Neutrophil (primary cell): Measurements from ENCODE around the gene ST6GALNAC1.

Source experiments
- H3K27ac ChIP-seq: fragments of 200-600 bp; sonication (generic); 2 replicates; pipeline ENCODE4 v1.5.1; 2016; ENCODE audit warnings: mild to moderate bottlenecking, moderate library complexity
- H3K27me3 ChIP-seq: fragments of 200-600 bp; sonication (generic); 2 replicates; pipeline ENCODE4 v1.6.0; 2016; ENCODE audit warnings: mild to moderate bottlenecking
- H3K36me3 ChIP-seq: fragments of 200-600 bp; sonication (generic); 2 replicates; pipeline ENCODE4 v1.5.1; 2017
- H3K4me1 ChIP-seq, 2 experiments: fragments of 200-600 bp in 1 of 2; sonication (generic) in 1 of 2; 1 replicate in 1 of 2; 2 replicates in 1 of 2; pipeline versions ENCODE4 v1.5.1 to v1.6.1; 2013 to 2016; ENCODE audit warnings: low read depth in 1 of 2, low read length in 1 of 2, mild to moderate bottlenecking in 1 of 2, moderate library complexity in 1 of 2; ENCODE audit not compliant: control insufficient read depth in 1 of 2, insufficient read depth in 1 of 2
- H3K4me3 ChIP-seq, 2 experiments: fragments of 200-600 bp in 1 of 2; sonication (generic) in 1 of 2; 1 replicate in 1 of 2; 2 replicates in 1 of 2; pipeline ENCODE4 v1.5.1; 2013 to 2016; ENCODE audit warnings: low read depth in 1 of 2, low read length in 1 of 2, mild to moderate bottlenecking in 1 of 2, moderate library complexity in 1 of 2
- H3K9me3 ChIP-seq: fragments of 200-600 bp; sonication (generic); 2 replicates; pipeline ENCODE4 v1.5.1; 2016
- CTCF ChIP-seq: fragments of 200-600 bp; sonication (generic); IDR thresholded peaks from 2 replicates; pipeline ENCODE4 v1.5.1; 2016; ENCODE audit warnings: antibody characterized with exemption

Gene ST6GALNAC1

GRCh38 chr17:76670020-76670717 lies 26.6 kb upstream of the ST6GALNAC1 start:
- H3K27ac ChIP-seq, result no peak overlapping the region
- no peaks in the 10 kb centered on the region for H3K9me3 ChIP-seq
- H3K4me3 ChIP-seq, result no peak overlapping the region
- H3K36me3 ChIP-seq, result no peaks in the 10 kb centered on the region
- no peaks in the 10 kb centered on the region for H3K27me3 ChIP-seq
- no peak for TF ChIP-seq CTCF
- peaks cover 14 to 19% of the 10 kb centered on the region in 2 experiments for H3K4me1 ChIP-seq

- no peak for TF ChIP-seq CTCF
- Histone ChIP-seq H3K27me3 (no peaks in the 10 kb centered on the region), H3K9me3 (no peaks in the 10 kb centered on the region), H3K36me3 (no peaks in the 10 kb centered on the region), H3K4me3 (no peak overlapping the region), H3K27ac (no peak overlapping the region), H3K4me1 (peaks cover 14 to 19% of the 10 kb centered on the region in 2 experiments)
Measured at GRCh38 chr17:76667786-76668453, 24.4 kb upstream of the ST6GALNAC1 start.

DNA sequence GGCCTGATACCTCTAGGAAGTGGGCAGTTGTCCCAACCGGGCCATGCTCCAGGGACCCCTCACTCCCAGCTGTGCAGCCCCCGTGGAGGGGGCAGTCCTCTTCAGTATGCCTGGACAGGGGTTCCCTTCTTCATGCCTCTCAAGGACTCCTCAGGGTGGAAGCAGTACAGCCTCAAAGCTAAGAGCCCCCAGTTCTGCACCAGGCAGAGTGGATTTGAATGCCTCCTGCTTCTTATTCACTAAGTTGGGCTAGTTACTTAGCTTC lies 23.9 kb upstream of the ST6GALNAC1 start:
- Histone ChIP-seq H3K4me1 (peaks cover 12 to 16% of the 10 kb centered on the region in 2 experiments), H3K36me3 (no peaks in the 10 kb centered on the region), H3K4me3 (no peak overlapping the region), H3K27ac (no peak overlapping the region), H3K9me3 (no peaks in the 10 kb centered on the region), H3K27me3 (no peaks in the 10 kb centered on the region)
- TF ChIP-seq CTCF, result no peak

- peaks cover 46 to 47% of the 10 kb centered on the region in 2 experiments for H3K4me1 ChIP-seq
- H3K9me3 ChIP-seq, result no peaks in the 10 kb centered on the region
- peak overlapping the region; percentile 30 for H3K27ac ChIP-seq
- H3K27me3 ChIP-seq, result no peaks in the 10 kb centered on the region
- TF ChIP-seq CTCF, result no peak
- H3K4me3 ChIP-seq, result peak overlapping the region in 1 of 2 experiments; percentile 8
- no peaks in the 10 kb centered on the region for H3K36me3 ChIP-seq
Measured at GRCh38 chr17:76660656-76661042, 17.1 kb upstream of the ST6GALNAC1 start.

GRCh38 chr17:76659928-76660655 lies 16.5 kb upstream of the ST6GALNAC1 start:
- TF ChIP-seq CTCF, result no peak
- Histone ChIP-seq H3K27ac (peak overlapping the region; percentile 71), H3K9me3 (no peaks in the 10 kb centered on the region), H3K4me1 (peaks cover 46 to 47% of the 10 kb centered on the region in 2 experiments), H3K36me3 (no peaks in the 10 kb centered on the region), H3K27me3 (no peaks in the 10 kb centered on the region), H3K4me3 (peak overlapping the region; percentile 8 to 39)
